MM.1S (cell line): ENCODE results near the gene LPCAT2.

Experiments used
- DNase-seq: peaks from one replicate; pipeline ENCODE4 v3.0.0-alpha.2; 2015
- H2AFZ ChIP-seq: fragments of 300-600 bp; sonication (generic); 2 replicates; pipeline ENCODE4 v1.6.0; 2016; ENCODE audit warnings: antibody characterized with exemption, low read length
- H3F3A ChIP-seq: fragments of 300-600 bp; sonication (generic); 2 replicates; pipeline ENCODE4 v1.6.1; 2016; ENCODE audit warnings: mild to moderate bottlenecking, antibody characterized with exemption, low read length, moderate library complexity, mixed read lengths; ENCODE audit not compliant: insufficient read depth
- H3K27ac ChIP-seq: fragments of 300-600 bp; sonication (generic); 2 replicates; pipeline ENCODE4 v1.5.1; 2016; ENCODE audit warnings: mild to moderate bottlenecking, low read length
- H3K27me3 ChIP-seq: fragments of 300-600 bp; sonication (generic); replicated peaks from 2 replicates; pipeline ENCODE4 v1.6.0; 2016; ENCODE audit warnings: low read length; ENCODE audit not compliant: insufficient read depth
- H3K36me3 ChIP-seq: fragments of 300-600 bp; sonication (generic); replicated peaks from 2 replicates; pipeline ENCODE4 v1.6.1; 2016; ENCODE audit warnings: mild to moderate bottlenecking, low read length, mixed read lengths; ENCODE audit not compliant: insufficient read depth
- H3K4me1 ChIP-seq: fragments of 300-600 bp; sonication (generic); 2 replicates; pipeline ENCODE4 v1.6.1; 2016; ENCODE audit warnings: low read length, mixed read lengths
- H3K4me2 ChIP-seq: fragments of 300-600 bp; sonication (generic); 2 replicates; pipeline ENCODE4 v1.6.0; 2016; ENCODE audit warnings: low read depth, low read length
- H3K4me3 ChIP-seq: fragments of 300-600 bp; sonication (generic); 2 replicates; pipeline ENCODE4 v1.5.1; 2016; ENCODE audit warnings: low read length, mixed read lengths
- H3K79me2 ChIP-seq: fragments of 300-600 bp; sonication (generic); 2 replicates; pipeline ENCODE4 v1.6.1; 2016; ENCODE audit warnings: mixed run types, low read length, mixed read lengths
- H3K9ac ChIP-seq: fragments of 300-600 bp; sonication (generic); 2 replicates; pipeline ENCODE4 v1.6.1; 2016; ENCODE audit warnings: low read length, mixed read lengths
- H3K9me2 ChIP-seq: fragments of 300-600 bp; sonication (generic); replicated peaks from 2 replicates; pipeline ENCODE4 v1.6.1; 2016; ENCODE audit warnings: mild to moderate bottlenecking, low read length, mixed read lengths; ENCODE audit not compliant: insufficient read depth
- H3K9me3 ChIP-seq: fragments of 300-600 bp; sonication (generic); replicated peaks from 2 replicates; pipeline ENCODE4 v1.6.1; 2016; ENCODE audit warnings: mild to moderate bottlenecking, low read length, mixed read lengths; ENCODE audit not compliant: insufficient read depth
- H4K20me1 ChIP-seq: fragments of 300-600 bp; sonication (generic); 2 replicates; pipeline ENCODE4 v1.6.1; 2016; ENCODE audit warnings: mild to moderate bottlenecking, low read length, moderate library complexity, mixed read lengths; ENCODE audit not compliant: insufficient read depth
- EZH2 ChIP-seq: fragments of 300-600 bp; sonication (generic); optimal IDR thresholded peaks from 2 replicates; pipeline ENCODE3; 2017; ENCODE audit warnings: low read depth, mild to moderate bottlenecking, antibody characterized with exemption, low read length, mixed read lengths
- EZH2phosphoT487 ChIP-seq: fragments of 300-600 bp; sonication (generic); IDR thresholded peaks from 2 replicates; pipeline ENCODE4 v1.6.1; 2018; ENCODE audit warnings: antibody characterized with exemption, low read length
- TF ChIP-seq, protein P1 (sequence below): fragments of 300-600 bp; sonication (generic); IDR thresholded peaks from 2 replicates; pipeline ENCODE4 v1.5.1; 2016; ENCODE audit warnings: antibody characterized with exemption, low read length, mixed read lengths

Gene LPCAT2

DNA sequence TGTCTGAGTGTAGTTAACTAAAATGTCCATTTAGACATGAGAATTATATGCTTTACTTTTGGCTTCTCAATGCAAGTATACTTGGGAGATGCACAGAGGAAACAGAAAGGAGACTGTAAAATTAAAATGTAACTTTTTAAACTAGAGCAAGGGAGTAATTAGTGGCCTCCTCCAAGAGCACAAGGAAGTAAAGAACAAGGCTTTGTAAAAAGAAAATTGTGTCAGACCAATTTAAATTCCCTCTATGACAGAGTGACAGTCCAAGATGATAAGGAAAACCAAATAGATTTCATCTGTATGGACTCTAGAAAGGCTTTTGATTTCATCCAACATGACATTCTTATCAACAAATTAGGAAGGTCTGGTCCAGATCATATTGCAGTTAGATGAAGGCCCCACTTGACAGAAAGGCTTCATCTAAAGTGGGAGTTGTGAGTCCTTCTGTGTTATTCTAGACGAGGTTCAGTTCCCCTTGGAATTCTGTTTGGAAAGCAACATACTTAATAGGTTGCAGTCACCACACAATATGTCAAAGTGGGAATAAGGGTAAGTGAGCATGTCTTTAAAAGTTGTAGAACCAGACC lies 51.2 kb downstream of the LPCAT2 start:
- H3K36me3 ChIP-seq, result no peaks in the 10 kb centered on the region
- peaks cover 2% of the 10 kb centered on the region for H3K4me1 ChIP-seq
- TF ChIP-seq EZH2phosphoT487, result no peak
- TF ChIP-seq, protein P1, sequence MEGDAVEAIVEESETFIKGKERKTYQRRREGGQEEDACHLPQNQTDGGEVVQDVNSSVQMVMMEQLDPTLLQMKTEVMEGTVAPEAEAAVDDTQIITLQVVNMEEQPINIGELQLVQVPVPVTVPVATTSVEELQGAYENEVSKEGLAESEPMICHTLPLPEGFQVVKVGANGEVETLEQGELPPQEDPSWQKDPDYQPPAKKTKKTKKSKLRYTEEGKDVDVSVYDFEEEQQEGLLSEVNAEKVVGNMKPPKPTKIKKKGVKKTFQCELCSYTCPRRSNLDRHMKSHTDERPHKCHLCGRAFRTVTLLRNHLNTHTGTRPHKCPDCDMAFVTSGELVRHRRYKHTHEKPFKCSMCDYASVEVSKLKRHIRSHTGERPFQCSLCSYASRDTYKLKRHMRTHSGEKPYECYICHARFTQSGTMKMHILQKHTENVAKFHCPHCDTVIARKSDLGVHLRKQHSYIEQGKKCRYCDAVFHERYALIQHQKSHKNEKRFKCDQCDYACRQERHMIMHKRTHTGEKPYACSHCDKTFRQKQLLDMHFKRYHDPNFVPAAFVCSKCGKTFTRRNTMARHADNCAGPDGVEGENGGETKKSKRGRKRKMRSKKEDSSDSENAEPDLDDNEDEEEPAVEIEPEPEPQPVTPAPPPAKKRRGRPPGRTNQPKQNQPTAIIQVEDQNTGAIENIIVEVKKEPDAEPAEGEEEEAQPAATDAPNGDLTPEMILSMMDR, result no peak
- TF ChIP-seq EZH2, result no peak
- H3K79me2 ChIP-seq, result no peaks in the 10 kb centered on the region
- no peaks in the 10 kb centered on the region for H4K20me1 ChIP-seq
- H3K4me3 ChIP-seq, result no peak overlapping the region
- no peak overlapping the region for H3K9ac ChIP-seq
- DNase-seq, result no peak
- H3K27ac ChIP-seq, result no peak overlapping the region
- H3K9me2 ChIP-seq, result no peaks in the 10 kb centered on the region
- H3K4me2 ChIP-seq, result no peak overlapping the region
- no peaks in the 10 kb centered on the region for H3K27me3 ChIP-seq
- H3K9me3 ChIP-seq, result no peaks in the 10 kb centered on the region
- no peaks in the 10 kb centered on the region for H3F3A ChIP-seq
- no peak overlapping the region for H2AFZ ChIP-seq

DNA sequence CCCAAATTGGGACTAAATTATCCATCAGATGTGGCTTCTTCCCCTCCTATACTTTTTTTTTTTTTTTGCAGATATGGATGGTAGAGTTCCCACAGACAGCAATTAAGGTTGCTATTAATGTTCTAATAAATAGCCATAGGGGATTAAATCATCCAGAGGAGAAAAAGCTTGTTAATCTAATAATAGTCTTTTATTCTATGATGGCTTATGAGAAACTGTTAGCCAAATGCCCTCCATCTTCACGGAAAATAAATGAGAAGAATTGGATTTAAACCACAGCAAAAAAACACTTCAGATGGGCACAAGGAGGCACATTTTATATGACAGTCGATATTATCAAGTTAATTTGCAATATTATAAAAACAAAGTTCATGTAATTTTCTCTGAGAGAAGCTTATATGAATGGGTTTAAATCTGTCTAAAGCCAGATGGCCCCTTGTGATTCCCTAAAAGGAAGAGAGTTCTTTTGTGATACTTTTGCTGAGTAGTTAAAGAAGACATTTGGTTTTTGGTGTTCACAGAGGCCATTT lies 52.5 kb downstream of the LPCAT2 start:
- H2AFZ ChIP-seq, result no peak overlapping the region
- H4K20me1 ChIP-seq, result no peaks in the 10 kb centered on the region
- no peaks in the 10 kb centered on the region for H3K27me3 ChIP-seq
- no peaks in the 10 kb centered on the region for H3F3A ChIP-seq
- H3K9ac ChIP-seq, result no peak overlapping the region
- H3K4me2 ChIP-seq, result no peak overlapping the region
- H3K9me3 ChIP-seq, result no peaks in the 10 kb centered on the region
- no peak for DNase-seq
- H3K79me2 ChIP-seq, result no peaks in the 10 kb centered on the region
- H3K4me1 ChIP-seq, result peaks cover 13% of the 10 kb centered on the region
- no peak overlapping the region for H3K4me3 ChIP-seq
- no peak overlapping the region for H3K27ac ChIP-seq
- TF ChIP-seq, protein P1, result no peak
- no peaks in the 10 kb centered on the region for H3K9me2 ChIP-seq
- no peaks in the 10 kb centered on the region for H3K36me3 ChIP-seq

DNA sequence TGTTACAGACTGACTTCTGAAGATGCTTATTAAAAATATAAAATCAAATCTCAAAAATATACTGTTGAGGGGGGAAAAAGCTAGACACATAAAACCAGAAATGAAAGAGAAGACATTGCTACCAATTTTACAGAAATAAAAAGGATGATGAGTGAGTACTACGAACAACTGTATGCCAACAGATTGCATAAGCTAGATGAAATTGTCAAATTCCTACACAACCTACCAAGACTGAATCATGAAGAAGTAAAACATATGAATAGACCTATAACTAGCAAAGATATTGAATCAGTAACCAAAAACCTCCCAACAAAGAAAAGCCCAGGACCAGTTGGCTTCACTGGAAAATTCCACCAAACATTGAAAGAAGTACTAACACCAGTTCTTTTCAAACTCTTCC lies 54.1 kb downstream of the LPCAT2 start:
- Histone ChIP-seq H3F3A (no peaks in the 10 kb centered on the region), H3K4me2 (no peak overlapping the region), H3K9ac (no peak overlapping the region), H2AFZ (no peak overlapping the region), H3K9me3 (no peaks in the 10 kb centered on the region), H3K27me3 (no peaks in the 10 kb centered on the region), H3K79me2 (no peaks in the 10 kb centered on the region), H3K9me2 (no peaks in the 10 kb centered on the region), H3K36me3 (no peaks in the 10 kb centered on the region), H3K4me3 (no peak overlapping the region), H3K27ac (no peak overlapping the region), H4K20me1 (no peaks in the 10 kb centered on the region), H3K4me1 (peaks cover 25% of the 10 kb centered on the region)
- TF ChIP-seq EZH2, result no peak
- no peak for TF ChIP-seq EZH2phosphoT487
- TF ChIP-seq, protein P1, result no peak
- no peak for DNase-seq
